Endometrium (tissue), 2 donors: ENCODE data around the gene ATP6V1E1.
"Not testable (repeated sequence)": the region's sequence is repeated elsewhere in the genome, so short reads cannot be mapped to it uniquely, and the experiment has no call there.

Experiments used
- FAIRE-seq: peaks from 2 replicates; lab custom pipeline; 2012; peaks lifted over from hg19 to GRCh38; lab: Jason Lieb, UNC
- donor health status: control.
- donor health status: control.

Gene ATP6V1E1

GRCh38 chr22:17628406-17629172, at the start of gene ATP6V1E1:
TSS of gene ATP6V1E1 (minus strand) at chr22:17628749. CDS start at chr22:17628635, 114 bp downstream.
- FAIRE-seq: peak; percentile 95

GRCh38 chr22:17675584-17675983, 47.0 kb upstream of the ATP6V1E1 start:
- no peak for FAIRE-seq

- no peak for FAIRE-seq
Observed at GRCh38 chr22:17674152-17674551, 45.6 kb upstream of the ATP6V1E1 start.

GRCh38 chr22:17672417-17672991, 44.0 kb upstream of the ATP6V1E1 start:
- no peak for FAIRE-seq

- not testable (repeated sequence) for FAIRE-seq
Observed at GRCh38 chr22:17671521-17672092, 43.1 kb upstream of the ATP6V1E1 start.

GRCh38 chr22:17665854-17666253, 37.3 kb upstream of the ATP6V1E1 start:
- FAIRE-seq: no peak

GRCh38 chr22:17665248-17665647, 36.7 kb upstream of the ATP6V1E1 start:
- no peak for FAIRE-seq

- FAIRE-seq: no peak
Observed at GRCh38 chr22:17664414-17665055, 36.0 kb upstream of the ATP6V1E1 start.

GRCh38 chr22:17656870-17657395, 28.4 kb upstream of the ATP6V1E1 start:
- FAIRE-seq: no peak

GRCh38 chr22:17655289-17655688, 26.7 kb upstream of the ATP6V1E1 start:
- FAIRE-seq: no peak

GRCh38 chr22:17648569-17648968, 20.0 kb upstream of the ATP6V1E1 start:
- FAIRE-seq: no peak

- no peak for FAIRE-seq
Observed at GRCh38 chr22:17647991-17648390, 19.4 kb upstream of the ATP6V1E1 start.

GRCh38 chr22:17647452-17647851, 18.9 kb upstream of the ATP6V1E1 start:
- no peak for FAIRE-seq

- not testable (repeated sequence) for FAIRE-seq
Observed at GRCh38 chr22:17642357-17642756, 13.8 kb upstream of the ATP6V1E1 start.

GRCh38 chr22:17641269-17641668, 12.7 kb upstream of the ATP6V1E1 start:
- FAIRE-seq: no peak

- peak; percentile 37 for FAIRE-seq
Observed at GRCh38 chr22:17639247-17639741, 10.7 kb upstream of the ATP6V1E1 start.

- peak; percentile 35 for FAIRE-seq
Observed at GRCh38 chr22:17638432-17639246, 10.1 kb upstream of the ATP6V1E1 start, which contains the start of gene BCL2L13. TSS of gene BCL2L13 (plus strand) at chr22:17638757. CDS start at chr22:17655712, 16,955 bp downstream.

- FAIRE-seq: no peak
Observed at GRCh38 chr22:17638182-17638431, 9.6 kb upstream of the ATP6V1E1 start.

- FAIRE-seq: no peak
Observed at GRCh38 chr22:17637490-17638181, 9.1 kb upstream of the ATP6V1E1 start.

GRCh38 chr22:17636850-17637249, 8.3 kb upstream of the ATP6V1E1 start:
- FAIRE-seq: not testable (repeated sequence)

- no peak for FAIRE-seq
Observed at GRCh38 chr22:17634696-17635095, 6.1 kb upstream of the ATP6V1E1 start.
